Hematopoietic multipotent progenitor cell treated with erythropoietin and hydrocortisone succinate and interleukin-3 and kit ligand, for 6 days (in vitro differentiated cells): ENCODE data around the gene CATSPERD.
"Not testable (repeated sequence)": the region's sequence is repeated elsewhere in the genome, so short reads cannot be mapped to it uniquely, and the experiment has no call there.

Source experiments
- DNase-seq: peaks from one replicate; pipeline ENCODE4 v3.0.0-alpha.2; 2015

Gene CATSPERD

GRCh38 chr19:5698635-5699422, 21.6 kb upstream of the CATSPERD start:
- no peak for DNase-seq

DNA sequence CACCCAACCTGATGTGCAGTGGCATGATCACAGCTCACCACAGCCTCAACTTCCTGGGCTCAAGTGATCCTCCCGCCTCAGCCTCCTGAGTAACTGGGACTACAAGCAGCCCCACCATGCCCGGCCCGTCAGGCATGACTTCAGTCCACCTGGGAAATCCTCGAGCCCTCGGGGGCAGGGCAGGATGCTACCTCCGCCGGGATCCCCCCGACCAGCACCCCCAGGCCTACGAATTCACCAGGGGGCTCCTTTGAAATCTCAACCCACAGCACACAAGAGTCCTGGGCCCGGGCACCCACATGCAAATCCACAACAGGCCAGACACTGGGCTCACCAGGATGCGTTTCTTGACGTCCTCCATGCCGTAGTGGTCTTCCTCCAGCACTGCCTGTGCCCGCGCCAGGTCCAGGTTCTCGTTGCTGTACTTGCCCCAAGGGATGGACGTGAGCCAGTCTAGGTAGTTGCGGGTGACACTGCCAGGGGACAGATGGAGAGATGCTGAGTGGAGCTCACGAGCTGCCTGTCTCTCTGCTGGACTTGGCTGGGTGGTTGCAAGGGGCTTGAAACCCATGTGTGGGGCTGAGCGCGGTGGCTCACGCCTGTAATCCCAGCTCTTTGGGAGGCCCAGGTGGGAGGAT, 19.9 kb upstream of the CATSPERD start:
- DNase-seq: no peak

GRCh38 chr19:5702053-5702410, 18.4 kb upstream of the CATSPERD start:
- not testable (repeated sequence) for DNase-seq

GRCh38 chr19:5703819-5704818, 16.3 kb upstream of the CATSPERD start:
- no peak for DNase-seq

GRCh38 chr19:5705552-5705951, 14.9 kb upstream of the CATSPERD start:
- no peak for DNase-seq

- no peak for DNase-seq
Measured at GRCh38 chr19:5706876-5707573, 13.4 kb upstream of the CATSPERD start.

GRCh38 chr19:5707576-5708575, 12.6 kb upstream of the CATSPERD start:
- no peak for DNase-seq

GRCh38 chr19:5711025-5711424, 9.4 kb upstream of the CATSPERD start:
- DNase-seq: no peak

- no peak for DNase-seq
Measured at GRCh38 chr19:5711713-5712161, 8.7 kb upstream of the CATSPERD start.

- no peak for DNase-seq
Measured at GRCh38 chr19:5713228-5713627, 7.2 kb upstream of the CATSPERD start.

DNA sequence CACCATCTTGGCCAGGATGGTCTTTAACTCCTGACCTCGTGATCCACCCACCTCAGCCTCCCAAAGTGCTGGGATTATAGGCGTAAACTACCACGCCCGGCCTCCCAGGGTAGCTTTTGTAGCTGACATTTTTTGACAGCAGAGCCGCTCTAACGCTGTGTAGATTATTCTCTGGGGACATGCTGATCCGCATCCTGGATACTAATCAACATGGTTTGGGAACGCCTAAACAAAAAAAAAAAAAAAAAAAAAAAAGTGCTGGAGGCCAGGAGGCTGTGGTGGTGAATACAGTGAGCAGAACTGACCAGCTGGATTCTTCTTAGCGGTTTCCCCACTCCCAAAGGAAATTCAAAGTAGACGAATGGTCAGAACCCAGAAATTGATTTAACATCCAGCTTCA, 5.6 kb upstream of the CATSPERD start:
- DNase-seq: no peak

GRCh38 chr19:5717215-5717935, 3.1 kb upstream of the CATSPERD start:
- DNase-seq: no peak

DNA sequence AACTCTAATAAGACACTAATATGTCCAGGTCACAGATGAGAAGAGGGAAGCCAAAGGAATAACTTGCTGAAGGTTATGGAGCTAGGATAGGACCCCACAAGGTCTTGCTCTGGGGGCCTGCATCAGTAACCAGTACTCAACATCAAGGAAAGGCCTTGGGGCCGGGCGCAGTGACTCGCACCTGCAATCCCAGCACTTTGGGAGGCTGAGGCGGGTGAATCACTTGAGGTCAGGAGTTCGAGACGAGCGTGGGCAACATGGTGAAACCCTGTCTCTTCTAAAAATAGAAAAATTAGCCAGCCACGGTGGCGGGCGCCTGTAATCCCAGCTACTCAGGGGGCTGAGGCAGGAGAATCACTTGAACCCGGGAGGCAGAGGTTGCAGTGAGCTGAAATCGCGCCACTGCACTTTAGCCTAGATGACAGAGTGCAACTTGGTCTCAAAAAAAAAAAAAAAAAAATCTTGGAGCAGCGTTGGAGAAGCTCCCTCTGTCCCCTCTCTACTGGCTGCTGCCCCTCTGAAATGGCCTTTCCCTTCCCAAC, 2.3 kb upstream of the CATSPERD start:
- DNase-seq: no peak

GRCh38 chr19:5718579-5719273, 1.7 kb upstream of the CATSPERD start:
- DNase-seq: peak; percentile 80

DNA sequence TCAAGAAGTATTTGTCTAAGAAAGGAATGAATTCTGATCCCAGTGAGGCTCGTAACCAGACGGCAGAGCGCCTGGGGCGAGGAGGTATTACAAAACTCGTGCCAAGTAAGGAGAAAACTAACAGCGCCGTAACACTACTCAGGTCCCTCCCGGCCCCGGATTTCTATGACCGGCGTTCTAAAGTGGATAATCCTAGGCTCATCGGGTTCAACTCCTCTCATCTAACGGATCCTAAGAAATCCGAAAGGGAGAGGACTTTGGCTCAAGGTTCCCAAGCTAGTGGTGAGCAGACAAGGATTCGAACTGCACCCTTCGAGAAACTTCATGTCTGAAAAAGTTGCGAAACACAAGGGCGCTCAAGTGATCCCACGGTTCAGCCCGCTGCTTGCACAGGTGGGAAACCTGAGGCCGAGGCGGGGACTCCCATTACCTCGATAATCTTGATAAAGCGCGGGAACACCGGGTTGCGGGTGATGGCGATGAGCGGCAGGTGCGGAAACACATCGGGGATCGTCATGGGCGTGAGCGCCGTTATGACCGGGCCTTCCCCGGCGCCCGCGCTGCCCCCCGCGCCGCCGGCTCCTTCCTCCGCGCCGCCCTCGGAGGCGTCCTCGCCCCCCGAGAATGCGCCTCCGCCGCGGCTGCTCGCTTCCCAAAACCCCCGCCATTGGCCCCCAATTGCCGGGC, 1.0 kb upstream of the CATSPERD start:
- DNase-seq: peak; percentile 51

- DNase-seq: no peak
Measured at GRCh38 chr19:5727453-5728050, 7.1 kb downstream of the CATSPERD start.

DNA sequence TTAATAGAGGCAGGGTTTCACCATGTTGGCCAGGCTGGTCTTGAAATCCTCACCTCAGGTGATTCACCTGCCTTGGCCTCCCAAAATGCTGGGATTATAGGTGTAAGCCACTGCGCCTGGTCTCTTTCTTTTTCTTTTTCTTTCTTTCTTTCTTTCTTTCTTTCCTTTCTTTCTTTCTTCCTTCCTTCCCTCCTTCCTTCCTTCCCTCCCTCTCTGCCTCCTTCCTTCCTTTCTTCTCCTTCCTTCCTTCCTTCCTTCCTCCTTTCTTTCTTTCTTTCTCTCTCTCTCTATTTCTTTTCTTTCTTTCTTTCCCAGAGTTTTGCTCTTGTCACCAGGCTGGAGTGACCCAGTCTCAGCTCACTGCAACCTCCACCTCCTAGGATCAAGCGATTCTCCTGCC, 12.7 kb downstream of the CATSPERD start:
- DNase-seq: not testable (repeated sequence)

- no peak for DNase-seq
Measured at GRCh38 chr19:5738423-5738822, 18.0 kb downstream of the CATSPERD start.

GRCh38 chr19:5742051-5742450, 21.6 kb downstream of the CATSPERD start:
- no peak for DNase-seq
